Aorta (tissue), 5 donors: ENCODE results near the gene MYLK. TPM values are rescaled to one million over a fixed set of nuclear protein-coding genes. Genes with fewer than 3 reads are reported as not detected.
A peak's percentile ranks its signal among the peaks of the same experiment; 100 is the strongest.
"Not testable (repeated sequence)": the region's sequence is repeated elsewhere in the genome, so short reads cannot be mapped to it uniquely, and the experiment has no call there.

Experiments used
- ATAC-seq: fragments of 200-7000 bp; cut with Tn5 transposase; one replicate; pipeline ENCODE4 v1.9.1; 2022; ENCODE audit warnings: moderate library complexity; ENCODE audit not compliant: low FRiP score
- DNase-seq, 2 donors: peaks; one replicate each; pipeline ENCODE4 v3.0.0-alpha.2; 2020
- H3K27ac ChIP-seq, 2 donors: one replicate each; pipeline ENCODE4 v1.5.1; 2013; ENCODE audit warnings: low read length in 2 of 2, mild to moderate bottlenecking in 2 of 2, moderate library complexity in 2 of 2, control low read depth in 1 of 2, inconsistent platforms in 1 of 2, low read depth in 1 of 2
- H3K27me3 ChIP-seq, 2 donors: one replicate each; pipeline ENCODE4 v1.6.1; 2013; ENCODE audit warnings: control low read depth in 1 of 2, low read length in 1 of 2, mild to moderate bottlenecking in 1 of 2, moderate library complexity in 1 of 2; ENCODE audit not compliant: insufficient read depth in 2 of 2, control insufficient read depth in 1 of 2
- H3K36me3 ChIP-seq, 2 donors: one replicate each; pipeline ENCODE4 v1.6.1; 2013; ENCODE audit warnings: control low read depth in 1 of 2, low read length in 1 of 2, mild to moderate bottlenecking in 1 of 2; ENCODE audit not compliant: insufficient read depth in 2 of 2, control insufficient read depth in 1 of 2
- H3K4me1 ChIP-seq, 2 donors: one replicate each; pipeline ENCODE4 v1.6.1; 2013; ENCODE audit warnings: low read length in 2 of 2, control low read depth in 1 of 2, mild to moderate bottlenecking in 1 of 2, moderate library complexity in 1 of 2; ENCODE audit not compliant: insufficient read depth in 2 of 2, control insufficient read depth in 1 of 2
- H3K4me3 ChIP-seq, 2 donors: one replicate each; pipeline ENCODE4 v1.5.1; 2013; ENCODE audit warnings: low read length in 2 of 2, control low read depth in 1 of 2, mild to moderate bottlenecking in 1 of 2
- H3K9me3 ChIP-seq: one replicate; pipeline ENCODE4 v1.6.1; 2013; ENCODE audit warnings: mild to moderate bottlenecking, low read length; ENCODE audit not compliant: control insufficient read depth
- WGBS, 2 donors: extraction: QIAGEN DNeasy Blood & Tissue Kit; methylation state at CpG; one replicate each; pipeline ENCODE4 v1.1.7; 2013; 5-methylcytosine and 5-hydroxymethylcytosine counted together
- intact Hi-C, 2 donors: fragments of 100-400 bp; cut with DNase I; formaldehyde crosslinking; loops; one replicate each; pipeline versions ENCODE4 v1.14.2 to v1.15.0; 2022
- polyA plus RNA-seq, 2 donors: library from polyadenylated mRNA; stranded (reverse); fragments of 200-250 nt; gene quantifications; one replicate each; pipeline ENCODE4 v1.2.3, GENCODE V29; 2013
- total RNA-seq, 2 donors: library from RNA; stranded (reverse); fragmentation: NEBNext Ultra II Directional; extraction: Animal tissue kit (Norgen Biotek cat#: 25700); gene quantifications; one replicate each; pipeline ENCODE4 v1.2.1, GENCODE V29; 2021
- donor health status: healthy with polysubstance abuse.
- donor health status: Bipolar disorder and iron deficiency.
- donor health status: DM: no; HTN: no; CAD: no.
- donor health status: DM: no; HTN: no; CAD: no.
- donor health status: DM: yes; HTN: yes; CAD: no.

The MYLK gene
- total and polyA plus RNA-seq, 4 donors: 134 to 786 (median 314) TPM

GRCh38 chr3:123611082-123611481 is 273.1 kb downstream of the MYLK start:
- DNase-seq (no peak), ATAC-seq (no peak)
- intact Hi-C loops: no loop called here
- peaks cover 0 to 2% of the 10 kb centered on the region in 2 donors for H3K4me1 ChIP-seq
- H3K27ac ChIP-seq: peak overlapping the region in 1 of 2 donors; percentile 1
- H3K27me3 ChIP-seq: no peaks in the 10 kb centered on the region
- H3K4me3 ChIP-seq: no peak overlapping the region
- peaks cover 4 to 5% of the 10 kb centered on the region in 2 donors for H3K36me3 ChIP-seq
- no peaks in the 10 kb centered on the region for H3K9me3 ChIP-seq

GRCh38 chr3:123610331-123610730 is 273.8 kb downstream of the MYLK start:
- DNase-seq: no peak
- intact Hi-C loops: no loop called here
- ATAC-seq: no peak
- Histone ChIP-seq H3K36me3 (peaks cover 4 to 5% of the 10 kb centered on the region in 2 donors), H3K9me3 (no peaks in the 10 kb centered on the region), H3K4me3 (no peak overlapping the region), H3K4me1 (peaks cover 2 to 3% of the 10 kb centered on the region in 2 donors), H3K27ac (no peak overlapping the region), H3K27me3 (no peaks in the 10 kb centered on the region)
- WGBS, 2 donors: 50 to 62% methylated on average over 3 of the region's 3 CpGs

GRCh38 chr3:123609063-123609462 is 275.1 kb downstream of the MYLK start:
- ATAC-seq (no peak), DNase-seq (no peak)
- intact Hi-C loops: no loop called here
- Histone ChIP-seq H3K4me3 (no peak overlapping the region), H3K36me3 (peaks cover 4 to 5% of the 10 kb centered on the region in 2 donors), H3K9me3 (no peaks in the 10 kb centered on the region), H3K27ac (no peak overlapping the region), H3K27me3 (no peaks in the 10 kb centered on the region), H3K4me1 (peaks cover 2 to 3% of the 10 kb centered on the region in 2 donors)
- WGBS, 2 donors: 58 to 65% methylated on average over 5 of the region's 5 CpGs

- 89 to 94% methylated on average over 3 of the region's 3 CpGs for WGBS, 2 donors
- Histone ChIP-seq H3K36me3 (peaks cover 4 to 5% of the 10 kb centered on the region in 2 donors), H3K27ac (no peak overlapping the region), H3K4me3 (no peak overlapping the region), H3K4me1 (peaks cover 2 to 3% of the 10 kb centered on the region in 2 donors), H3K9me3 (no peaks in the 10 kb centered on the region), H3K27me3 (no peaks in the 10 kb centered on the region)
- intact Hi-C loops: no loop called here
- no peak for DNase-seq
- ATAC-seq: no peak
Observed at GRCh38 chr3:123608263-123608937, 275.7 kb downstream of the MYLK start.

GRCh38 chr3:123606527-123606926 is 277.6 kb downstream of the MYLK start:
- H3K27me3 ChIP-seq: no peaks in the 10 kb centered on the region
- no peak overlapping the region for H3K27ac ChIP-seq
- intact Hi-C loops: no loop called here
- no peaks in the 10 kb centered on the region for H3K9me3 ChIP-seq
- peaks cover 2% of the 10 kb centered on the region in 2 donors for H3K36me3 ChIP-seq
- no peak overlapping the region for H3K4me3 ChIP-seq
- H3K4me1 ChIP-seq: peaks cover 0 to 3% of the 10 kb centered on the region in 2 donors
- DNase-seq (no peak), ATAC-seq (no peak)

- Histone ChIP-seq H3K9me3 (no peaks in the 10 kb centered on the region), H3K27ac (peak overlapping the region in 1 of 2 donors; percentile 48), H3K36me3 (peaks cover 0 to 2% of the 10 kb centered on the region in 2 donors), H3K27me3 (no peaks in the 10 kb centered on the region), H3K4me1 (peaks cover 0 to 3% of the 10 kb centered on the region in 2 donors), H3K4me3 (no peak overlapping the region)
- ATAC-seq: no peak
- intact Hi-C loops: no loop called here
- no peak for DNase-seq
- WGBS, 2 donors: 80 to 82% methylated on average over 5 of the region's 5 CpGs
Observed at GRCh38 chr3:123605789-123606234, 278.3 kb downstream of the MYLK start.

- intact Hi-C loops, H3K9me3 ChIP-seq, H3K27ac ChIP-seq, H3K36me3 ChIP-seq, ATAC-seq, H3K4me1 ChIP-seq, H3K4me3 ChIP-seq, DNase-seq, H3K27me3 ChIP-seq: not testable (repeated sequence)
- WGBS, 2 donors: 78 to 96% methylated on average over 2 of the region's 2 CpGs
Observed at GRCh38 chr3:123603153-123603552, 281.0 kb downstream of the MYLK start.

- peaks cover 0 to 3% of the 10 kb centered on the region in 2 donors for H3K4me1 ChIP-seq
- no peaks in the 10 kb centered on the region for H3K36me3 ChIP-seq
- no peak overlapping the region for H3K4me3 ChIP-seq
- DNase-seq: no peak
- intact Hi-C loops: no loop called here
- no peak for ATAC-seq
- H3K27me3 ChIP-seq: no peaks in the 10 kb centered on the region
- H3K9me3 ChIP-seq: no peaks in the 10 kb centered on the region
- WGBS, 2 donors: 24 to 27% methylated on average over 1 of the region's 1 CpG
- H3K27ac ChIP-seq: no peak overlapping the region
Observed at GRCh38 chr3:123602325-123602724, 281.8 kb downstream of the MYLK start.

- ATAC-seq, intact Hi-C loops, DNase-seq: not testable (repeated sequence)
Observed at GRCh38 chr3:123600863-123601262, 283.3 kb downstream of the MYLK start.

More at GRCh38 chr3:123600863-123601262, 283.3 kb downstream of the MYLK start:
- not testable (repeated sequence) for H3K36me3 ChIP-seq, H3K4me3 ChIP-seq, H3K9me3 ChIP-seq, H3K27ac ChIP-seq, H3K4me1 ChIP-seq, H3K27me3 ChIP-seq
